OCI-LY1 (cell line): ENCODE data around the gene FNBP1.
"Not testable (repeated sequence)": the region's sequence is repeated elsewhere in the genome, so short reads cannot be mapped to it uniquely, and the experiment has no call there.

Experiments
- H2AFZ ChIP-seq: fragments of 200-600 bp; sonication (generic), shearing (Covaris generic); 2 replicates; pipeline ENCODE4 v1.6.0; 2014; ENCODE audit warnings: antibody characterized with exemption, mild to moderate bottlenecking, low read length
- H3F3A ChIP-seq: fragments of 200-600 bp; sonication (generic), shearing (Covaris generic); 2 replicates; pipeline ENCODE4 v1.6.0; 2014; ENCODE audit warnings: mild to moderate bottlenecking, antibody characterized with exemption, low read length, moderate library complexity; ENCODE audit not compliant: insufficient read depth
- H3K27ac ChIP-seq: fragments of 200-600 bp; sonication (generic); 2 replicates; pipeline ENCODE4 v1.5.1; 2014; ENCODE audit warnings: low read length, mixed run types, mild to moderate bottlenecking, low read depth; ENCODE audit not compliant: poor library complexity, severe bottlenecking
- H3K27me3 ChIP-seq: fragments of 200-600 bp; sonication (generic); 2 replicates; pipeline ENCODE4 v1.6.0; 2014; ENCODE audit warnings: antibody characterized with exemption, mild to moderate bottlenecking, low read length, moderate library complexity; ENCODE audit not compliant: insufficient read depth
- H3K36me3 ChIP-seq: fragments of 200-600 bp; sonication (generic); 2 replicates; pipeline ENCODE4 v1.6.1; 2014; ENCODE audit warnings: mild to moderate bottlenecking, antibody characterized with exemption, low read length, moderate library complexity, mixed read lengths; ENCODE audit not compliant: insufficient read depth
- H3K4me1 ChIP-seq: fragments of 200-600 bp; sonication (generic); 2 replicates; pipeline ENCODE4 v1.5.1; 2014; ENCODE audit warnings: mild to moderate bottlenecking, low read length, moderate library complexity; ENCODE audit not compliant: insufficient read depth, severe bottlenecking
- H3K4me2 ChIP-seq: fragments of 200-600 bp; sonication (generic), shearing (Covaris generic); 2 replicates; pipeline ENCODE4 v1.6.1; 2014; ENCODE audit warnings: low read length
- H3K4me3 ChIP-seq: fragments of 200-600 bp; sonication (generic); 2 replicates; pipeline ENCODE4 v1.5.1; 2014; ENCODE audit warnings: low read length, low read depth, mild to moderate bottlenecking, mixed read lengths; ENCODE audit not compliant: poor library complexity, severe bottlenecking
- H3K79me2 ChIP-seq: fragments of 200-600 bp; shearing (Covaris generic); 2 replicates; pipeline ENCODE4 v1.6.1; 2016; ENCODE audit warnings: mixed run types, low read length, mixed read lengths; ENCODE audit not compliant: insufficient read depth
- H3K9ac ChIP-seq: fragments of 200-600 bp; sonication (generic), shearing (Covaris generic); 2 replicates; pipeline ENCODE4 v1.6.1; 2014; ENCODE audit warnings: mild to moderate bottlenecking, low read length, mixed read lengths
- H3K9me2 ChIP-seq: fragments of 200-600 bp; sonication (generic), shearing (Covaris generic); 2 replicates; pipeline ENCODE4 v1.6.1; 2014; ENCODE audit warnings: low read depth, mild to moderate bottlenecking, low read length, mixed read lengths
- H3K9me3 ChIP-seq: fragments of 200-600 bp; shearing (Covaris generic); 2 replicates; pipeline ENCODE4 v1.6.1; 2014; ENCODE audit warnings: low read length, mixed read lengths
- H4K20me1 ChIP-seq: fragments of 200-600 bp; sonication (generic), shearing (Covaris generic); 2 replicates; pipeline ENCODE4 v1.6.0; 2016; ENCODE audit warnings: mild to moderate bottlenecking, low read length; ENCODE audit not compliant: insufficient read depth
- EZH2 ChIP-seq: fragments of 200-600 bp; sonication (generic), shearing (Covaris generic); IDR thresholded peaks from 2 replicates; pipeline ENCODE4 v1.8.0; 2017; ENCODE audit warnings: borderline replicate concordance, mixed run types, mild to moderate bottlenecking, antibody characterized with exemption, low read length, moderate library complexity, mixed read lengths
- TF ChIP-seq, protein P1 (sequence below): fragments of 200-600 bp; sonication (generic), shearing (Covaris generic); IDR thresholded peaks from 2 replicates; pipeline ENCODE4 v1.5.1; 2017; ENCODE audit warnings: mild to moderate bottlenecking, antibody characterized with exemption, low read length, moderate library complexity, mixed read lengths

FNBP1 gene

DNA sequence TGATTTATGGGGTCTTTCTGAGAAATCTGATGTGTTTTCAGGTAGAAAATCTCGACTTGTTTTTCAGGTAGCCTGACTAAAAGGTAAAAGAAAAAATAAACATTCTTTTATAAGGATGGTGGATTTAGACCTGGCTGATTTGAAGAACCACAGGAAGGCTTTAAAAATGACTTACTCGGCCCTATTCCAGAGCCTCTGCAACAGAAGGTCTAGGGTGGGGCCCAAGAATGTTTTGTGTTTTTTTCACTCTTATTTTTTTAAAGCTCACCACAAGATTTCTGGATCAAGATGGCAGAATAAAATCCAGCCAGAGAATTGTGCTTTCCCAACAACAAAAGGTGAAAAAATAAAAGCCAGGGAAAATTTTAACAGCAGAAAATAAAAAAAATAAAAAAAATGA, 59.1 kb downstream of the FNBP1 start:
- Histone ChIP-seq H4K20me1 (no peaks in the 10 kb centered on the region), H3K79me2 (no peaks in the 10 kb centered on the region), H3K4me1 (peaks cover 8% of the 10 kb centered on the region), H3K9me2 (no peaks in the 10 kb centered on the region), H3K9me3 (no peaks in the 10 kb centered on the region), H3K4me3 (no peak overlapping the region), H3F3A (no peaks in the 10 kb centered on the region), H3K9ac (no peak overlapping the region), H3K27ac (no peak overlapping the region), H3K4me2 (no peak overlapping the region), H3K36me3 (no peaks in the 10 kb centered on the region), H3K27me3 (no peaks in the 10 kb centered on the region), H2AFZ (no peak overlapping the region)
- TF ChIP-seq, protein P1, sequence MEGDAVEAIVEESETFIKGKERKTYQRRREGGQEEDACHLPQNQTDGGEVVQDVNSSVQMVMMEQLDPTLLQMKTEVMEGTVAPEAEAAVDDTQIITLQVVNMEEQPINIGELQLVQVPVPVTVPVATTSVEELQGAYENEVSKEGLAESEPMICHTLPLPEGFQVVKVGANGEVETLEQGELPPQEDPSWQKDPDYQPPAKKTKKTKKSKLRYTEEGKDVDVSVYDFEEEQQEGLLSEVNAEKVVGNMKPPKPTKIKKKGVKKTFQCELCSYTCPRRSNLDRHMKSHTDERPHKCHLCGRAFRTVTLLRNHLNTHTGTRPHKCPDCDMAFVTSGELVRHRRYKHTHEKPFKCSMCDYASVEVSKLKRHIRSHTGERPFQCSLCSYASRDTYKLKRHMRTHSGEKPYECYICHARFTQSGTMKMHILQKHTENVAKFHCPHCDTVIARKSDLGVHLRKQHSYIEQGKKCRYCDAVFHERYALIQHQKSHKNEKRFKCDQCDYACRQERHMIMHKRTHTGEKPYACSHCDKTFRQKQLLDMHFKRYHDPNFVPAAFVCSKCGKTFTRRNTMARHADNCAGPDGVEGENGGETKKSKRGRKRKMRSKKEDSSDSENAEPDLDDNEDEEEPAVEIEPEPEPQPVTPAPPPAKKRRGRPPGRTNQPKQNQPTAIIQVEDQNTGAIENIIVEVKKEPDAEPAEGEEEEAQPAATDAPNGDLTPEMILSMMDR: no peak

DNA sequence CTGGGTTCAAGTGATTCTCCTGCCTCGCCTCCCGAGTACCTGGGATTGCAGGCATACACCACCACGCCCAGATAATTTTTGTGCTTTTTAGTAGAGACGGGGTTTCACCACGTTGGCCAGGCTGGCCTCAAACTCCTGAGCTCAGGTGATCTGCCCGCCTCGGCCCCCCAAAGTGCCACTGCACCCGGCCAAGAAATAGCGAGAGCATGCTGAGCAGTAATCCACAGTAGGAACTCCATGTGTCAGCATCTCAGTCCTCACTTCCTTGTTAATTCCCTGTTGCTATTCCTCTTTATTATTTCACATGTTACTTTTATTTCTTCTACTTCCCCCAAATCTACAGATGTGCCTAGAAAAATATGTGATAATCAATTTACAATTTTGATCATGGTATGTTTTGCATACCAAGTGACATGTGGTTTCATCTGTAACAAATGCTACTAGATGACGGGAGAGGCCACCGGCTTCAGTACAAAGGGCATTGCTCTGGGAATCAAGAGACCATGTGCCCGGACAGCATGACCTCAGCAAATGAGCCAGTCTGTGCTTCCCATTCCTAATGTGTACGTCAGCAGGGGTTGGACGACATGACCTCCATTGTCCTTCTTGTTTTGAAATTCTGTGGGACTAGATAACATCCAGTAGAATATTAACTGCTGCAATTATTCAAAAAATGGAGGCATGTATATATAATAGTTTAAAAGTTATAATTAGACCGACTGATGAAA, 61.6 kb downstream of the FNBP1 start:
- no peaks in the 10 kb centered on the region for H3F3A ChIP-seq
- no peaks in the 10 kb centered on the region for H4K20me1 ChIP-seq
- no peak overlapping the region for H3K4me2 ChIP-seq
- H3K9me2 ChIP-seq: no peaks in the 10 kb centered on the region
- H3K9ac ChIP-seq: no peak overlapping the region
- no peak for TF ChIP-seq EZH2
- TF ChIP-seq, protein P1: no peak
- H3K9me3 ChIP-seq: no peaks in the 10 kb centered on the region
- H3K36me3 ChIP-seq: no peaks in the 10 kb centered on the region
- H3K4me1 ChIP-seq: no peaks in the 10 kb centered on the region
- H3K27me3 ChIP-seq: no peaks in the 10 kb centered on the region
- H3K27ac ChIP-seq: no peak overlapping the region
- no peak overlapping the region for H2AFZ ChIP-seq
- H3K4me3 ChIP-seq: no peak overlapping the region
- no peaks in the 10 kb centered on the region for H3K79me2 ChIP-seq

DNA sequence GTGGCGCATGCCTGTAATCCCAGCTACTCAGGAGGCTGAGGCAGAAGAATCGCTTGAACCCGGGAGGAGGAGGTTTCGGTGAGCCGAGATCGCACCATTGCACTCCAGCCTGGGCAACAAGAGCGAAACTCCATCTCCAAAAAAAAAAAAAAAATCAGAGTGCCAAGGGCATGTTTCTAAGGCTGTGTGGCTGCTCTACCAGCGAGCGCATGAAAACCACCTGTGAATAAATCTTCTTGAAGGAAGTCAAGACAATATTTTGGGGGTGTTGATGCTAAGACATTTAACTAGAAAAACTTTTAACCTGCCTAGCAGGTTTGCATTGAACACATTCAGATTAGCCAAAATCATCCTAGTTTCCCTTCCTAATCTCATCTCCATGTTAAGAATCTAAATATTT, 62.8 kb downstream of the FNBP1 start:
- not testable (repeated sequence) for H3K36me3 ChIP-seq, H3K27ac ChIP-seq, H3K79me2 ChIP-seq, H3K27me3 ChIP-seq, H3K4me1 ChIP-seq, H3K9ac ChIP-seq, H4K20me1 ChIP-seq, H3K9me3 ChIP-seq, H3F3A ChIP-seq, H3K4me3 ChIP-seq, H2AFZ ChIP-seq, H3K9me2 ChIP-seq, H3K4me2 ChIP-seq

DNA sequence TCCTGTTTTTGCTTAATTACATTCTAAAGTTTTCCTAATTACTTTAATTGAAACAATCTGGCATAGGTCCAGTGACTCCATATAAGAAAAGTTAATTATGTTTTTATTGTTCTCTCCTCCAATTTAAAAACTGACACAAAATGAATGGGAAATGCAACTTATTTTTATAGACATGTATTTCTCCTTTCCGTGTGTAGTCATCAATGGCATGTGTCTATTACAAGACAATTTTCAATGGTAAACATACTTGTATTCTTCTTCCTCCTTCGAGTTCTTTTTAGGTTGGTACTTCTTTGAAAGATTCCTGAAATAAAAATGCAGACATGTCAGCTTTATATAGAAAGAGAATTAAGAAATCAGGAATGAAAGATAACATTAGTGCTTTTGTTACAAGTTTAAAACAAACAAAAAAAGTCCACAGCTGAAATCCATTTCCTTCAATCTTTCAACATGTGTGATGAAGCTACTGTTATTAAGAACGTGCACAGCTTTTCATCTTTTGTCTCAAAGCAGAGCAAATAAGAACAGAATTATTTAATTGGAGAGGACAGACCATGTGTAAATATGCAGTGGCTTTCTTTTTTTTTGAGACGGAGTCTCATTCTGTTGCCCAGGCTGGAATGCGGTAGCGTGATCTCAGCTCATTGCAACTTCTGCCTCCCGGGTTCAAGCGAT, 63.8 kb downstream of the FNBP1 start:
- Histone ChIP-seq H3K27ac (no peak overlapping the region), H3K4me2 (no peak overlapping the region), H3F3A (no peaks in the 10 kb centered on the region), H2AFZ (no peak overlapping the region), H3K9me3 (no peaks in the 10 kb centered on the region), H4K20me1 (no peaks in the 10 kb centered on the region), H3K9me2 (no peaks in the 10 kb centered on the region), H3K36me3 (no peaks in the 10 kb centered on the region), H3K4me3 (no peak overlapping the region), H3K27me3 (no peaks in the 10 kb centered on the region), H3K4me1 (no peaks in the 10 kb centered on the region), H3K9ac (no peak overlapping the region), H3K79me2 (no peaks in the 10 kb centered on the region)
- TF ChIP-seq EZH2: no peak
- TF ChIP-seq, protein P1: no peak
